ENCODE data around the gene WT1.

WT1 gene

GRCh38 chr11:32417806-32418205, 17.5 kb downstream of the WT1 start:
- no peak for ATAC-seq (ENCODE audit: insufficient read depth, low read depth)
- H3K27me3 ChIP-seq (ENCODE audit: insufficient read depth, low read length, poor library complexity): no peaks in the 10 kb centered on the region
- no peaks in the 10 kb centered on the region for H3K36me3 ChIP-seq (ENCODE audit: insufficient read depth, low read length)
- H3K79me2 ChIP-seq (ENCODE audit: insufficient read depth, low read length): no peaks in the 10 kb centered on the region
- H3K4me1 ChIP-seq (ENCODE audit: insufficient read depth, low read length): peaks cover 80% of the 10 kb centered on the region
- H3K9me3 ChIP-seq (ENCODE audit: insufficient read depth, low read length, severe bottlenecking): no peaks in the 10 kb centered on the region
- no peak overlapping the region for H3K4me2 ChIP-seq (ENCODE audit: insufficient read depth, low read length)
- TF ChIP-seq CTCF (IDR thresholded peaks at IDR 0.05; ENCODE audit: borderline replicate concordance, extremely low read depth, low read length, poor library complexity, severe bottlenecking) (no peak), EZH2 (IDR thresholded peaks at IDR 0.05; ENCODE audit: borderline replicate concordance, low read depth, low read length, severe bottlenecking) (no peak)
- H4K20me1 ChIP-seq (ENCODE audit: insufficient read depth, low read length): no peaks in the 10 kb centered on the region
- no peak overlapping the region for H3K4me3 ChIP-seq (ENCODE audit: low read depth in 1 of 2, low read length in 2 of 2)
- peak overlapping the region; percentile 9; the same call in 1 of the 2 replicates for H2AFZ ChIP-seq (ENCODE audit: low read depth, low read length)
- DNase-seq: no peak
- peak overlapping the region; percentile 97 for H3K27ac ChIP-seq (ENCODE audit: low read length)
- peak overlapping the region; percentile 5 for H3K9ac ChIP-seq (ENCODE audit: low read depth, low read length)

DNA sequence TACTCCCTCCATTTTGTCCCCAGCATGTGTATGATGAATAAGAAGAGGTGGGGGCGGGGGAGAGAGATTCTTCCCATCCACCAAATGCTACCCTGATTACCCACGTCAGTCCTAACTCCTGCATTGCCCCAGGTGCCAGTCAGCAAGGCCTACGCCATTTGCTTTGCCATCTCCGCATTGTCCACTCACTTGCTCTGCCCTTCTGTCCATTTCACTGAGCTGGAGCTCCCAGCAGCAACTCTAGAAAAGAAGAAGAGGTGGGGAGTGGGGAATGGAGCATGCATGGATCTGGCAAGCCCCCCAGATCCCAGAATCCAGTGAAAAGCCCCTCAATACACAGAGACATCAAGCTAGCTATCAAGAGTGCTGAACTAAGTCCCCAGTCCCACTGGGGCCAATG, 19.0 kb downstream of the WT1 start:
- no peaks in the 10 kb centered on the region for H3K36me3 ChIP-seq (ENCODE audit: insufficient read depth, low read length)
- peak overlapping the region; percentile 61 for H2AFZ ChIP-seq (ENCODE audit: low read depth, low read length)
- no peak for TF ChIP-seq EZH2 (IDR thresholded peaks at IDR 0.05; ENCODE audit: borderline replicate concordance, low read depth, low read length, severe bottlenecking)
- no peak for TF ChIP-seq CTCF (IDR thresholded peaks at IDR 0.05; ENCODE audit: borderline replicate concordance, extremely low read depth, low read length, poor library complexity, severe bottlenecking)
- no peak overlapping the region for H3K9ac ChIP-seq (ENCODE audit: low read depth, low read length)
- peak overlapping the region; percentile 97 for H3K27ac ChIP-seq (ENCODE audit: low read length)
- H3K4me3 ChIP-seq (ENCODE audit: low read depth in 1 of 2, low read length in 2 of 2): no peak overlapping the region
- no peak overlapping the region for H3K4me2 ChIP-seq (ENCODE audit: insufficient read depth, low read length)
- ATAC-seq (ENCODE audit: insufficient read depth, low read depth) (no peak), DNase-seq (no peak)
- H4K20me1 ChIP-seq (ENCODE audit: insufficient read depth, low read length): no peaks in the 10 kb centered on the region
- no peaks in the 10 kb centered on the region for H3K79me2 ChIP-seq (ENCODE audit: insufficient read depth, low read length)
- no peaks in the 10 kb centered on the region for H3K9me3 ChIP-seq (ENCODE audit: insufficient read depth, low read length, severe bottlenecking)
- H3K4me1 ChIP-seq (ENCODE audit: insufficient read depth, low read length): peaks cover 65% of the 10 kb centered on the region
- no peaks in the 10 kb centered on the region for H3K27me3 ChIP-seq (ENCODE audit: insufficient read depth, low read length, poor library complexity)

- Histone ChIP-seq H3K4me2 (ENCODE audit: insufficient read depth, low read length) (no peak overlapping the region), H3K36me3 (ENCODE audit: insufficient read depth, low read length) (no peaks in the 10 kb centered on the region), H3K4me3 (ENCODE audit: low read depth in 1 of 2, low read length in 2 of 2) (no peak overlapping the region), H4K20me1 (ENCODE audit: insufficient read depth, low read length) (no peaks in the 10 kb centered on the region), H3K79me2 (ENCODE audit: insufficient read depth, low read length) (no peaks in the 10 kb centered on the region), H3K27me3 (ENCODE audit: insufficient read depth, low read length, poor library complexity) (no peaks in the 10 kb centered on the region), H3K27ac (ENCODE audit: low read length) (peak overlapping the region; percentile 97), H3K9ac (ENCODE audit: low read depth, low read length) (no peak overlapping the region), H3K4me1 (ENCODE audit: insufficient read depth, low read length) (peaks cover 52% of the 10 kb centered on the region), H2AFZ (ENCODE audit: low read depth, low read length) (peak overlapping the region; percentile 3; the same call in 1 of the 2 replicates), H3K9me3 (ENCODE audit: insufficient read depth, low read length, severe bottlenecking) (no peaks in the 10 kb centered on the region)
- DNase-seq (no peak), ATAC-seq (ENCODE audit: insufficient read depth, low read depth) (no peak)
- TF ChIP-seq CTCF (IDR thresholded peaks at IDR 0.05; ENCODE audit: borderline replicate concordance, extremely low read depth, low read length, poor library complexity, severe bottlenecking) (no peak), EZH2 (IDR thresholded peaks at IDR 0.05; ENCODE audit: borderline replicate concordance, low read depth, low read length, severe bottlenecking) (no peak)
Measured at GRCh38 chr11:32414925-32415324, 20.4 kb downstream of the WT1 start.

Measured in DND-41 (cell line).